Activated naive CD4-positive, alpha-beta T cell treated with anti-CD3 and anti-CD28 coated beads, Interleukin-2, amount 50 U/mL, for 72 hours (primary cell): ENCODE results near the gene VPS13C. TPM values are rescaled to one million over a fixed set of nuclear protein-coding genes. Genes with fewer than 3 reads are reported as not detected.

Experiments
- ATAC-seq, 2 donors: fragments of 150-1000 bp; cut with Tn5 transposase; 2 replicates each; pipeline ENCODE4 v1.10.0; 2021; ENCODE audit warnings: mild to moderate bottlenecking in 2 of 2, moderate library complexity in 2 of 2
- DNase-seq, 2 donors: peaks; one replicate each; pipeline ENCODE4 v3.0.0; 2021 to 2022; ENCODE audit warnings: low spot score in 2 of 2
- H3K27ac Mint-ChIP-seq, 2 donors: one replicate each; pipeline ENCODE4 v1.8.0; 2022; ENCODE audit warnings: mild to moderate bottlenecking in 2 of 2, mixed read lengths in 2 of 2
- H3K36me3 Mint-ChIP-seq, 2 donors: one replicate each; pipeline ENCODE4 v1.8.0; 2022; ENCODE audit warnings: mixed read lengths in 2 of 2
- H3K9me3 Mint-ChIP-seq, 2 donors: one replicate each; pipeline ENCODE4 v1.8.0; 2022; ENCODE audit warnings: mixed read lengths in 2 of 2
- total RNA-seq, 2 donors: library from RNA; stranded (reverse); gene quantifications; one replicate each; pipeline ENCODE4 v1.2.3, GENCODE V29; 2022

Gene VPS13C
- total RNA-seq, 2 donors from 2014 or later = 59.4 to 61.0 TPM

GRCh38 chr15:61871926-61872522, 188.2 kb downstream of the VPS13C start:
- ATAC-seq = no peak
- no peak overlapping the region for H3K27ac Mint-ChIP-seq
- H3K36me3 Mint-ChIP-seq = no peaks in the 10 kb centered on the region
- no peaks in the 10 kb centered on the region for H3K9me3 Mint-ChIP-seq
- DNase-seq = no peak

- Mint-ChIP-seq H3K27ac (peak overlapping the region in 1 of 2 donors; percentile 50), H3K9me3 (no peaks in the 10 kb centered on the region), H3K36me3 (no peaks in the 10 kb centered on the region)
- ATAC-seq (no peak), DNase-seq (no peak)
Measured at GRCh38 chr15:61869656-61870055, 190.6 kb downstream of the VPS13C start.

- Mint-ChIP-seq H3K36me3 (no peaks in the 10 kb centered on the region), H3K9me3 (no peaks in the 10 kb centered on the region), H3K27ac (peak overlapping the region in 1 of 2 donors; percentile 69)
- no peak for ATAC-seq
- no peak for DNase-seq
Measured at GRCh38 chr15:61861962-61862361, 198.3 kb downstream of the VPS13C start.

- H3K36me3 Mint-ChIP-seq = no peaks in the 10 kb centered on the region
- DNase-seq = no peak
- ATAC-seq = no peak
- no peak overlapping the region for H3K27ac Mint-ChIP-seq
- no peaks in the 10 kb centered on the region for H3K9me3 Mint-ChIP-seq
Measured at GRCh38 chr15:61857169-61857829, 202.9 kb downstream of the VPS13C start.

GRCh38 chr15:61856295-61856694, 204.0 kb downstream of the VPS13C start:
- ATAC-seq (no peak), DNase-seq (no peak)
- no peaks in the 10 kb centered on the region for H3K36me3 Mint-ChIP-seq
- no peak overlapping the region for H3K27ac Mint-ChIP-seq
- H3K9me3 Mint-ChIP-seq = no peaks in the 10 kb centered on the region

- DNase-seq (no peak), ATAC-seq (no peak)
- Mint-ChIP-seq H3K27ac (no peak overlapping the region), H3K36me3 (no peaks in the 10 kb centered on the region), H3K9me3 (no peaks in the 10 kb centered on the region)
Measured at GRCh38 chr15:61853195-61853594, 207.1 kb downstream of the VPS13C start.

- H3K9me3 Mint-ChIP-seq = no peaks in the 10 kb centered on the region
- DNase-seq (no peak), ATAC-seq (no peak)
- no peaks in the 10 kb centered on the region for H3K36me3 Mint-ChIP-seq
- no peak overlapping the region for H3K27ac Mint-ChIP-seq
Measured at GRCh38 chr15:61851955-61852354, 208.3 kb downstream of the VPS13C start.

GRCh38 chr15:61849447-61849846, 210.8 kb downstream of the VPS13C start:
- no peak for DNase-seq
- Mint-ChIP-seq H3K9me3 (no peaks in the 10 kb centered on the region), H3K36me3 (no peaks in the 10 kb centered on the region), H3K27ac (no peak overlapping the region)
- no peak for ATAC-seq

- Mint-ChIP-seq H3K27ac (no peak overlapping the region), H3K36me3 (no peaks in the 10 kb centered on the region), H3K9me3 (no peaks in the 10 kb centered on the region)
- ATAC-seq = peak; percentile 39 to 55
- DNase-seq = no peak
Measured at GRCh38 chr15:61841466-61841865, 218.8 kb downstream of the VPS13C start.

- no peak overlapping the region for H3K27ac Mint-ChIP-seq
- no peak for DNase-seq
- ATAC-seq = peak in 1 of 2 donors; percentile 20
- H3K9me3 Mint-ChIP-seq = no peaks in the 10 kb centered on the region
- H3K36me3 Mint-ChIP-seq = no peaks in the 10 kb centered on the region
Measured at GRCh38 chr15:61840090-61840489, 220.2 kb downstream of the VPS13C start.

GRCh38 chr15:61839546-61839945, 220.7 kb downstream of the VPS13C start:
- DNase-seq (no peak), ATAC-seq (no peak)

GRCh38 chr15:61835496-61836106, 224.6 kb downstream of the VPS13C start:
- no peaks in the 10 kb centered on the region for H3K36me3 Mint-ChIP-seq
- ATAC-seq = peak in 1 of 2 donors; percentile 37
- no peaks in the 10 kb centered on the region for H3K9me3 Mint-ChIP-seq
- no peak overlapping the region for H3K27ac Mint-ChIP-seq
- peak in 1 of 2 donors; percentile 69 for DNase-seq

More at GRCh38 chr15:61839546-61839945, 220.7 kb downstream of the VPS13C start:
- no peaks in the 10 kb centered on the region for H3K36me3 Mint-ChIP-seq
- no peak overlapping the region for H3K27ac Mint-ChIP-seq
- no peaks in the 10 kb centered on the region for H3K9me3 Mint-ChIP-seq

GRCh38 chr15:61835029-61835428, 225.2 kb downstream of the VPS13C start:
- no peak overlapping the region for H3K27ac Mint-ChIP-seq
- peak in 1 of 2 donors; percentile 14 for ATAC-seq
- H3K9me3 Mint-ChIP-seq = no peaks in the 10 kb centered on the region
- no peak for DNase-seq
- H3K36me3 Mint-ChIP-seq = no peaks in the 10 kb centered on the region

- no peaks in the 10 kb centered on the region for H3K36me3 Mint-ChIP-seq
- H3K9me3 Mint-ChIP-seq = no peaks in the 10 kb centered on the region
- DNase-seq = peak in 1 of 2 donors; percentile 83
- no peak overlapping the region for H3K27ac Mint-ChIP-seq
- ATAC-seq = peak; percentile 56 to 73
Measured at GRCh38 chr15:61834076-61834697, 226.1 kb downstream of the VPS13C start.

GRCh38 chr15:61832223-61832622, 228.0 kb downstream of the VPS13C start:
- DNase-seq = no peak
- no peak for ATAC-seq
- no peaks in the 10 kb centered on the region for H3K9me3 Mint-ChIP-seq
- no peaks in the 10 kb centered on the region for H3K36me3 Mint-ChIP-seq
- peak overlapping the region in 1 of 2 donors; percentile 8 for H3K27ac Mint-ChIP-seq

GRCh38 chr15:61831505-61831921, 228.7 kb downstream of the VPS13C start:
- no peak for ATAC-seq
- no peaks in the 10 kb centered on the region for H3K9me3 Mint-ChIP-seq
- DNase-seq = no peak
- no peak overlapping the region for H3K27ac Mint-ChIP-seq
- no peaks in the 10 kb centered on the region for H3K36me3 Mint-ChIP-seq
